HepG2 (cell line): ENCODE measurements around the gene HOTAIR. TPM values are rescaled to one million over a fixed set of nuclear protein-coding genes. Genes with fewer than 3 reads are reported as not detected.

Experiments
- ATAC-seq: fragments of 200-7000 bp; cut with Tn5 transposase; 3 replicates; pipeline ENCODE4 v1.9.1; 2020; ENCODE audit warnings: mild to moderate bottlenecking, moderate library complexity
- BruUV-seq: library from RNA; stranded (reverse); fragments of 400-500 nt; replicated peaks from 2 replicates; lab custom pipeline; 2021; lab: Mats Ljungman, UMichigan
- CTCF ChIA-PET: fragments of 300-600 bp; formaldehyde crosslinking; extraction: SDS; loops from one replicate; lab custom pipeline; 2021; ENCODE audit warnings: low total read pairs, inconsistent platforms, low intra/inter-chr PET ratio; lab: Yijun Ruan, JAX
- POLR2A ChIA-PET: fragments of 350-600 bp; sonication (Branson Sonifier 250); formaldehyde crosslinking; loops from one replicate; lab custom pipeline; 2020; ENCODE audit warnings: antibody characterized with exemption, inconsistent platforms; lab: Yijun Ruan, JAX
- DNase-seq: peaks from one replicate; pipeline ENCODE4 v3.0.0-alpha.2; 2015; ENCODE audit warnings: low spot score
- FAIRE-seq: peaks from 3 replicates; lab custom pipeline; 2011; peaks lifted over from hg19 to GRCh38; lab: Jason Lieb, UNC
- H2AFZ ChIP-seq: one replicate; pipeline ENCODE4 v1.6.1; 2011; ENCODE audit warnings: low read length, inconsistent platforms
- H3K27ac ChIP-seq: fragments of 300-600 bp; 3 replicates; pipeline ENCODE4 v1.8.0; 2011; ENCODE audit warnings: mixed run types, mild to moderate bottlenecking, mixed read lengths, low read length, inconsistent platforms; ENCODE audit not compliant: insufficient read depth; ENCODE audit errors: extremely low read length
- H3K27me3 ChIP-seq, 2 experiments: fragments of 200-600 bp in 1 of 2; 2 replicates in 1 of 2; 3 replicates in 1 of 2; pipeline versions ENCODE4 v1.6.0 to v1.8.0; 2011; ENCODE audit warnings: low read length in 2 of 2, mild to moderate bottlenecking in 2 of 2, moderate library complexity in 2 of 2, inconsistent platforms in 1 of 2; ENCODE audit not compliant: insufficient read depth in 2 of 2, control insufficient read depth in 1 of 2
- H3K36me3 ChIP-seq, 2 experiments: fragments of 200-600 bp in 1 of 2; replicated peaks in 1 of 2; 2 replicates in 1 of 2; 3 replicates in 1 of 2; pipeline versions ENCODE4 v1.5.1 to v1.8.0; 2011; ENCODE audit warnings: low read length in 2 of 2, inconsistent platforms in 1 of 2; ENCODE audit not compliant: insufficient read depth in 2 of 2, control insufficient read depth in 1 of 2
- H3K4me1 ChIP-seq: 2 replicates; pipeline ENCODE4 v1.5.1; 2012; ENCODE audit warnings: low read length, inconsistent platforms; ENCODE audit not compliant: insufficient read depth
- H3K4me2 ChIP-seq: 2 replicates; pipeline ENCODE4 v1.6.0; 2011; ENCODE audit warnings: low read depth, low read length, inconsistent platforms
- H3K4me3 ChIP-seq, 3 experiments: fragments of 200-600 bp in 1 of 3; sonication (generic), shearing (Covaris generic) in 1 of 3; replicated peaks in 1 of 3; 2 replicates each; pipeline ENCODE4 v1.5.1; 2011 to 2016; ENCODE audit warnings: low read length in 3 of 3, inconsistent platforms in 2 of 3, low read depth in 2 of 3, mild to moderate bottlenecking in 2 of 3, control low read depth in 1 of 3, mixed read lengths in 1 of 3; ENCODE audit not compliant: insufficient read depth in 1 of 3
- H3K79me2 ChIP-seq: one replicate; pipeline ENCODE4 v1.6.1; 2011; ENCODE audit warnings: low read length, inconsistent platforms; ENCODE audit not compliant: insufficient read depth
- H3K9ac ChIP-seq: 2 replicates; pipeline ENCODE4 v1.6.0; 2011; ENCODE audit warnings: mild to moderate bottlenecking, low read depth, low read length, inconsistent platforms; ENCODE audit not compliant: insufficient read depth
- H3K9me3 ChIP-seq: 2 replicates; pipeline ENCODE4 v1.5.1; 2012; ENCODE audit warnings: mild to moderate bottlenecking, low read length
- H4K20me1 ChIP-seq: 2 replicates; pipeline ENCODE4 v1.6.0; 2011; ENCODE audit warnings: inconsistent platforms, mild to moderate bottlenecking, low read length, moderate library complexity; ENCODE audit not compliant: insufficient read depth
- AKAP8 ChIP-seq: sonication (generic); formaldehyde crosslinking; IDR thresholded peaks from 2 replicates; pipeline ENCODE4 v1.5.1; 2020; ENCODE audit warnings: mild to moderate bottlenecking, missing genetic modification reagents
- CENPT ChIP-seq: sonication (generic); formaldehyde crosslinking; IDR thresholded peaks from 2 replicates; pipeline ENCODE4 v1.8.0; 2022; ENCODE audit warnings: low read depth, mild to moderate bottlenecking, moderate library complexity, missing genetic modification reagents
- EP300 ChIP-seq, 3 experiments: sonication (generic) in 1 of 3; formaldehyde crosslinking in 1 of 3; IDR thresholded peaks; 2 replicates each; pipeline versions ENCODE4 v1.5.1 to v1.6.1; 2011 to 2020; ENCODE audit warnings: low read depth in 2 of 3, low read length in 2 of 3, borderline replicate concordance in 1 of 3, improper control_type of control experiment in 1 of 3, mild to moderate bottlenecking in 1 of 3, missing genetic modification reagents in 1 of 3, moderate library complexity in 1 of 3
- KMT2A ChIP-seq: sonication (generic); formaldehyde crosslinking; IDR thresholded peaks from 2 replicates; pipeline ENCODE4 v1.4.0; 2020; ENCODE audit warnings: missing genetic modification reagents
- MAF1 ChIP-seq: sonication (generic); formaldehyde crosslinking; IDR thresholded peaks from 2 replicates; pipeline ENCODE4 v1.5.0; 2020; ENCODE audit warnings: missing genetic modification reagents, borderline replicate concordance
- REL ChIP-seq: sonication (generic); formaldehyde crosslinking; conservative IDR thresholded peaks from 2 replicates; pipeline ENCODE4 v1.8.0; 2022; ENCODE audit warnings: mild to moderate bottlenecking, missing genetic modification reagents, moderate library complexity
- SRSF4 ChIP-seq: fragments of 200-400 bp; formaldehyde crosslinking; IDR thresholded peaks from one replicate; pipeline ENCODE4 v1.6.1; 2018; ENCODE audit warnings: mild to moderate bottlenecking, low read depth, low read length, moderate library complexity; ENCODE audit not compliant: poor library complexity, severe bottlenecking
- TBP ChIP-seq: sonication (generic); formaldehyde crosslinking; IDR thresholded peaks from 2 replicates; pipeline ENCODE4 v1.5.0; 2020; ENCODE audit warnings: missing genetic modification reagents
- ZNF17 ChIP-seq: sonication (generic); formaldehyde crosslinking; IDR thresholded peaks from 2 replicates; pipeline ENCODE4 v1.5.0; 2020; ENCODE audit warnings: mild to moderate bottlenecking, missing genetic modification reagents
- ZNF20 ChIP-seq: sonication (generic); formaldehyde crosslinking; IDR thresholded peaks from 2 replicates; pipeline ENCODE4 v1.4.0; 2020; ENCODE audit warnings: mild to moderate bottlenecking, moderate library complexity, missing genetic modification reagents
- WGBS: methylation state at CpG from one replicate; pipeline ENCODE4 v1.1.6; 2017; ENCODE audit warnings: low lambda C conversion rate; 5-methylcytosine and 5-hydroxymethylcytosine counted together
- in situ Hi-C: cut with HindIII; loops from 2 replicates; pipeline ENCODE4 v1.10.0; 2017; ENCODE audit warnings: low pct_unique_long_range_greater_than_20kb; ENCODE audit not compliant: extremely low pct_ligation_motif_present
- intact Hi-C: fragments of 100-400 bp; cut with micrococcal nuclease; formaldehyde crosslinking; loops from one replicate; pipeline ENCODE4 v1.10.0; 2022; ENCODE audit not compliant: unreplicated experiment
- polyA plus RNA-seq, 8 experiments: library from polyadenylated mRNA; depleted of rRNA in 3 of 8; stranded (reverse) in 7 of 8; unstranded in 1 of 8; fragments of >200 nt; fragmentation: Illumina TruSeq in 4 of 8; extraction: Trizol in 4 of 8; gene quantifications; 2 replicates each; pipeline versions ENCODE4 v1.2.1 to v1.2.3, GENCODE V29; 2011 to 2016; ENCODE audit warnings: low read depth in 4 of 8, missing spikeins in 1 of 8, mixed read lengths in 1 of 8; ENCODE audit not compliant: insufficient read depth in 1 of 8
- total RNA-seq, 5 experiments: library from RNA; depleted of rRNA; stranded (reverse); fragments of >200 nt; fragmentation: Illumina TruSeq; extraction: Trizol; gene quantifications; 2 replicates each; pipeline ENCODE4 v1.2.3, GENCODE V29; 2016; ENCODE audit warnings: low read depth in 1 of 5
- TF ChIP-seq, protein P1 (sequence below): sonication (generic); formaldehyde crosslinking; IDR thresholded peaks from 2 replicates; pipeline ENCODE4 v1.4.0; 2020; ENCODE audit warnings: missing genetic modification reagents, borderline replicate concordance

The HOTAIR gene
- total and polyA plus RNA-seq, 2 of the 13 experiments (the other 11 are each of a cell fraction or from before 2014, with no cell fraction given), result not detected

DNA sequence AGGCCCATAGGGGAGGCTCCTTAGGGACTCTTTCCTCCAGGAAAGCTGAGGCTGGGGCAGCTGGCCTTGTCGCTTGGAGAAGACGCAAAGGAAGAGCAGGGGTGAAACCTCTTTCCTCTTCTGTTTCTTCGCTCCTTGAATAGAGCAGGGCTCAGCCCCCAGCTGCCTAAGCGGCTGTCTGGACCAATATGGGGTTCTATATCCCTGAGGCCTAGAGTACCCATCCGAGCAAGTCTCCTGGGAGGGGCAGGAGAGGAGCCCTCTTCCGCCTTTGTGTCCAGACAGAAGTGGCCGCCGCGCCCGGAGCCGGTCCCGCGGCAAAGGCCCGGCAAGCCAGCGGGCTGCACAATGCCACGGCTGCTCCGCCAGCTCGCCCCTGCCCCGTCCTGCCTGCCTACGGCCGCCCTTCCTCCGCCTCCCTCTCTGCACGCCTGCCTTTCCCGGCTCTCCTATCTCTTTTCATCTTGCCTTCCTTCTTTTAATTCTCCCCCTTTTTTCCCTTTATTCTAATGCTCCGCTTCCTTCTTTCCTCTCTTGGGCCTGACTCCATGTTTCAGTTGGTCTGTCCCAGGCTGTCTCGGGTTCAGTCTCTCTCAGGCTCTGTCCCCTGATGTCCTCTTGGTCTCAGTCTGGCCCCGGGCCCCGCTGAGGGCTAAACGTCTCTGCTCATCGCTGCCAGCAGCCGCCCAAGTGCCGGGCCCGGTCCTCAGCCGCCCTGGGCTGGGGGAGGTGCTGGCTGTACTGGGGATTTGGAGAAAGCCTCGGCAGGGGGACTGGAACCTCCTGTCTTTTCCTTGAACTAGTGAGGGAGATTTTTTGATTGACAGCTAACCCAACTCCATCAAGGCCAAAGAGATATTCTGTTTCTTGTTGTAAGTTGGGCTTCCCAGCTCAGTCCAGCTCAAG, 22.7 kb upstream of the HOTAIR start:
- BruUV-seq, result no TSS peak
- H3K36me3 ChIP-seq, result no peaks in the 10 kb centered on the region
- no peak overlapping the region for H3K9ac ChIP-seq
- H4K20me1 ChIP-seq, result no peaks in the 10 kb centered on the region
- peaks cover 40% of the 10 kb centered on the region for H3K4me1 ChIP-seq
- no peak overlapping the region for H3K4me3 ChIP-seq
- H3K4me2 ChIP-seq, result no peak overlapping the region
- no peaks in the 10 kb centered on the region for H3K9me3 ChIP-seq
- no peak for TF ChIP-seq ZNF17 (CRISPR knock-in tag)
- WGBS, result 63% methylated on average over 23 of the region's 35 CpGs
- H2AFZ ChIP-seq, result no peak overlapping the region
- FAIRE-seq (no peak), ATAC-seq (no peak), DNase-seq (no peak)
- H3K79me2 ChIP-seq, result no peaks in the 10 kb centered on the region
- no peak overlapping the region for H3K27ac ChIP-seq
- ChIA-PET POLR2A (no interaction called here), CTCF (no interaction called here)
- in situ Hi-C loops, result loop anchor here (10.0 kb wide), 1 partner anchor 377 kb away; no protein-coding TSS in a partner anchor
- intact Hi-C loops, result no loop called here
- H3K27me3 ChIP-seq, result peaks cover 4 to 63% of the 10 kb centered on the region in 2 experiments; a peak in 4 of 5 replicates

DNA sequence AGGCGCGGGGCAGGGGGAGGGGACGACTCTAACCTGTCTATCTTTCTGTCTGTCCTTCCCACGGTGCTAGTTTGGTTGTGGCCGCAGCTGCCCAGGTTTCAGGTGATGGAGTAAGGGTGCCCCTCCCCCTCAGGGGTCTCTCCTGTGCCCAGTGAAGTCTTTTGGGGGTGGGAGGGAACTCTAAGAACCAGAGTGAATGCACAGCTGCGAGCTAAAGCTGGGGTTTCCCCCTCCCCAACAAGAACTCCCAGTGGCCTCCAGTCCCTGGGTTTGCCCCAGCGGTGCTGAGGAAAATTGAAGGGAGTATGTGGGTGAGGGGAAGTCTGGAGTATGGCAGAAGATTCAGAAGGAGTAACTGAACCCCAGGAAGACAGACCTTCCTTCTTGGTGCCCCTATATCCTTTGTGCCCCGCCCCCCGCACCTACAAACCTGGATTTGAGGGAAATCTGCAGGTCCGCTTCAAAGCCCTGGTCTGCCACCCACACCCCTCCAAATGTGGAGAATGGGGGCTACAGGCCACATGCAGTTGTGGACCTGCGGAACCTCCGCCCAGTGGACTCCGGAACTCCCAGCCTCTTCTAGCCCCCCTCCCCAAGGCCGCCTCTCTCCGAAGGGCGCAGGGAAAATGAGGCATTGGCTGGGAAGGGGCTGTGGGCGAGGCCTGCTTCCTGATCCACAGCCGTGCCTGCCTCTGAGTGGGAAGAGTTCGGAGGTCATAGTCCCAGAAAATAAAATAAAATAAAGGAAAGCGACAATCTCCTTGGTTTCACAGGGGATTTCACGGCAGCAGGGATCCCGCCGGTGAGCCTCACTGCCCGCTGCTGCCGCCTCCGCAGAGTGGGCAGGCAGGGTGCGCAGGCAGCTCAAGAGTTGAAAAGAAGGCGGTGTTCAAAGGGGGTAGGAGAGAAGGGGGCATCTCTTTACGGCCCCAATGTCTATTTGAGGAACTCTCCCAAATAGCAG, 21.8 kb upstream of the HOTAIR start:
- ChIA-PET CTCF (no interaction called here), POLR2A (no interaction called here)
- no peaks in the 10 kb centered on the region for H4K20me1 ChIP-seq
- peaks cover 7 to 65% of the 10 kb centered on the region in 2 experiments; a peak in 4 of 5 replicates for H3K27me3 ChIP-seq
- no TSS peak for BruUV-seq
- H3K36me3 ChIP-seq, result no peaks in the 10 kb centered on the region
- H3K27ac ChIP-seq, result no peak overlapping the region
- peaks cover 40% of the 10 kb centered on the region for H3K4me1 ChIP-seq
- no peak overlapping the region for H3K9ac ChIP-seq
- H3K4me2 ChIP-seq, result no peak overlapping the region
- no peaks in the 10 kb centered on the region for H3K9me3 ChIP-seq
- WGBS, result 66% methylated on average over 28 of the region's 29 CpGs
- DNase-seq, result no peak
- no peaks in the 10 kb centered on the region for H3K79me2 ChIP-seq
- H3K4me3 ChIP-seq, result no peak overlapping the region
- H2AFZ ChIP-seq, result no peak overlapping the region
- in situ Hi-C loops, result loop anchor here (10.0 kb wide), 1 partner anchor 378 kb away; no protein-coding TSS in a partner anchor
- intact Hi-C loops, result no loop called here
- ATAC-seq, result no peak
- no peak for FAIRE-seq
- no peak for TF ChIP-seq TBP
- no peak for TF ChIP-seq EP300 (IDR thresholded peaks at IDR 0.05; ENCODE audit: low read depth in 2 of 2, low read length in 2 of 2)
- TF ChIP-seq EP300 (CRISPR knock-in tag; IDR thresholded peaks at IDR 0.05; ENCODE audit: borderline replicate concordance), result no peak
- no peak for TF ChIP-seq MAF1 (CRISPR knock-in tag)
- TF ChIP-seq SRSF4, result no peak
- TF ChIP-seq KMT2A (CRISPR knock-in tag), result no peak
- no peak for TF ChIP-seq ZNF20 (CRISPR knock-in tag)
- no peak for TF ChIP-seq CENPT
- TF ChIP-seq, protein P1, sequence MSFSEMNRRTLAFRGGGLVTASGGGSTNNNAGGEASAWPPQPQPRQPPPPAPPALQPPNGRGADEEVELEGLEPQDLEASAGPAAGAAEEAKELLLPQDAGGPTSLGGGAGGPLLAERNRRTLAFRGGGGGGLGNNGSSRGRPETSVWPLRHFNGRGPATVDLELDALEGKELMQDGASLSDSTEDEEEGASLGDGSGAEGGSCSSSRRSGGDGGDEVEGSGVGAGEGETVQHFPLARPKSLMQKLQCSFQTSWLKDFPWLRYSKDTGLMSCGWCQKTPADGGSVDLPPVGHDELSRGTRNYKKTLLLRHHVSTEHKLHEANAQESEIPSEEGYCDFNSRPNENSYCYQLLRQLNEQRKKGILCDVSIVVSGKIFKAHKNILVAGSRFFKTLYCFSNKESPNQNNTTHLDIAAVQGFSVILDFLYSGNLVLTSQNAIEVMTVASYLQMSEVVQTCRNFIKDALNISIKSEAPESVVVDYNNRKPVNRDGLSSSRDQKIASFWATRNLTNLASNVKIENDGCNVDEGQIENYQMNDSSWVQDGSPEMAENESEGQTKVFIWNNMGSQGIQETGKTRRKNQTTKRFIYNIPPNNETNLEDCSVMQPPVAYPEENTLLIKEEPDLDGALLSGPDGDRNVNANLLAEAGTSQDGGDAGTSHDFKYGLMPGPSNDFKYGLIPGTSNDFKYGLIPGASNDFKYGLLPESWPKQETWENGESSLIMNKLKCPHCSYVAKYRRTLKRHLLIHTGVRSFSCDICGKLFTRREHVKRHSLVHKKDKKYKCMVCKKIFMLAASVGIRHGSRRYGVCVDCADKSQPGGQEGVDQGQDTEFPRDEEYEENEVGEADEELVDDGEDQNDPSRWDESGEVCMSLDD (CRISPR knock-in tag), result no peak
- TF ChIP-seq REL, result no peak
- TF ChIP-seq AKAP8 (CRISPR knock-in tag), result no peak
